HG02885 (cell line): Measurements from ENCODE around the gene VIM.
A peak's percentile ranks its signal among the peaks of the same experiment; 100 is the strongest.

Experiments
- ATAC-seq: cut with Tn5 transposase; IDR thresholded peaks from one replicate; pipeline ENCODE4 v1.9.1; 2021; ENCODE audit warnings: mild to moderate bottlenecking; ENCODE audit not compliant: unreplicated experiment, poor library complexity

Gene VIM

GRCh38 chr10:17209302-17209701, 18.7 kb upstream of the VIM start:
- no peak for ATAC-seq

GRCh38 chr10:17209881-17210280, 18.2 kb upstream of the VIM start:
- ATAC-seq, result no peak

- no peak for ATAC-seq
Observed at GRCh38 chr10:17210361-17210760, 17.7 kb upstream of the VIM start.

GRCh38 chr10:17212802-17213221, 15.2 kb upstream of the VIM start:
- no peak for ATAC-seq

GRCh38 chr10:17213646-17214349, 14.2 kb upstream of the VIM start:
- no peak for ATAC-seq

- no peak for ATAC-seq
Observed at GRCh38 chr10:17214526-17214925, 13.5 kb upstream of the VIM start.

- ATAC-seq, result no peak
Observed at GRCh38 chr10:17214971-17215781, 12.9 kb upstream of the VIM start.

GRCh38 chr10:17215782-17216122, 12.3 kb upstream of the VIM start:
- ATAC-seq, result no peak

GRCh38 chr10:17216217-17216900, 11.7 kb upstream of the VIM start:
- peak; percentile 100 for ATAC-seq

- no peak for ATAC-seq
Observed at GRCh38 chr10:17216901-17217395, 11.1 kb upstream of the VIM start.

GRCh38 chr10:17217631-17218232, 10.3 kb upstream of the VIM start:
- no peak for ATAC-seq

- no peak for ATAC-seq
Observed at GRCh38 chr10:17219024-17219423, 9.0 kb upstream of the VIM start.

GRCh38 chr10:17220652-17221100, 7.4 kb upstream of the VIM start:
- no peak for ATAC-seq

- ATAC-seq, result no peak
Observed at GRCh38 chr10:17222329-17222728, 5.7 kb upstream of the VIM start.

- no peak for ATAC-seq
Observed at GRCh38 chr10:17225808-17226207, 2.2 kb upstream of the VIM start.

GRCh38 chr10:17226891-17227303, 1.1 kb upstream of the VIM start:
- ATAC-seq, result no peak

GRCh38 chr10:17227367-17228090, 512 bp upstream of the VIM start:
- peak; percentile 38 for ATAC-seq

GRCh38 chr10:17229016-17229716, 1.1 kb downstream of the VIM start:
- peak; percentile 7 for ATAC-seq

- ATAC-seq, result no peak
Observed at GRCh38 chr10:17229717-17229966, 1.6 kb downstream of the VIM start.
